Karpas-422 (cell line): ENCODE data around the gene ZNF799. TPM values are rescaled to one million over a fixed set of nuclear protein-coding genes. Genes with fewer than 3 reads are reported as not detected.

Experiments
- DNase-seq: peaks from one replicate; pipeline ENCODE4 v3.0.0-alpha.2; 2015
- H2AFZ ChIP-seq: fragments of 200-600 bp; sonication (generic); 2 replicates; pipeline ENCODE4 v1.6.1; 2014; ENCODE audit warnings: antibody characterized with exemption, low read length, mixed read lengths
- H3K27ac ChIP-seq: fragments of 200-600 bp; sonication (generic); 2 replicates; pipeline ENCODE4 v1.5.1; 2014; ENCODE audit warnings: mild to moderate bottlenecking, low read length, moderate library complexity
- H3K27me3 ChIP-seq: fragments of 200-600 bp; sonication (generic); 2 replicates; pipeline ENCODE4 v1.6.1; 2014; ENCODE audit warnings: low read length, mixed read lengths
- H3K36me3 ChIP-seq: fragments of 200-600 bp; sonication (generic); 2 replicates; pipeline ENCODE4 v1.6.1; 2014; ENCODE audit warnings: low read length, mixed read lengths; ENCODE audit not compliant: insufficient read depth
- H3K4me1 ChIP-seq: fragments of 200-600 bp; sonication (generic); 2 replicates; pipeline ENCODE4 v1.6.1; 2014; ENCODE audit warnings: mild to moderate bottlenecking, low read length, mixed read lengths
- H3K4me2 ChIP-seq: fragments of 200-600 bp; sonication (generic); 2 replicates; pipeline ENCODE4 v1.6.1; 2014; ENCODE audit warnings: low read length, low read depth, mild to moderate bottlenecking; ENCODE audit not compliant: poor library complexity, severe bottlenecking
- H3K4me3 ChIP-seq: fragments of 200-600 bp; sonication (generic); 2 replicates; pipeline ENCODE4 v1.5.1; 2014; ENCODE audit warnings: mild to moderate bottlenecking, antibody characterized with exemption, low read length, mixed read lengths
- H3K79me2 ChIP-seq: fragments of 200-600 bp; sonication (generic); 2 replicates; pipeline ENCODE4 v1.6.1; 2014; ENCODE audit warnings: mild to moderate bottlenecking, low read length, mixed read lengths
- H3K9ac ChIP-seq: fragments of 200-600 bp; sonication (generic); 2 replicates; pipeline ENCODE4 v1.6.0; 2014; ENCODE audit warnings: low read length
- H3K9me2 ChIP-seq: fragments of 200-600 bp; sonication (generic), shearing (Covaris generic); replicated peaks from 2 replicates; pipeline ENCODE4 v1.6.0; 2014; ENCODE audit warnings: mild to moderate bottlenecking, low read length, moderate library complexity; ENCODE audit not compliant: insufficient read depth
- H3K9me3 ChIP-seq: fragments of 300-700, 200-600 bp; sonication (generic); 2 replicates; pipeline ENCODE4 v1.6.1; 2014; ENCODE audit warnings: low read length, mixed read lengths
- H4K20me1 ChIP-seq: fragments of 200-600 bp; sonication (generic); 2 replicates; pipeline ENCODE4 v1.6.1; 2014; ENCODE audit warnings: mild to moderate bottlenecking, antibody characterized with exemption, low read length, low read depth; ENCODE audit not compliant: insufficient read depth
- small RNA-seq: library from RNA; depleted of rRNA; stranded (forward); fragments of <200 nt; gene quantifications from one replicate; pipeline ENCODE3, GENCODE V24; 2014
- total RNA-seq: library from RNA; depleted of rRNA; stranded (reverse); fragments of >200 nt; shearing (Covaris generic); gene quantifications from 2 replicates; pipeline ENCODE4 v1.2.3, GENCODE V29; 2014; ENCODE audit warnings: low replicate concordance; rRNA removed

ZNF799 gene
- total RNA-seq, 1 experiment from 2014 or later = 5.1 TPM

- DNase-seq = peak; percentile 74
- Histone ChIP-seq H3K4me1 (no peaks in the 10 kb centered on the region), H3K27me3 (no peaks in the 10 kb centered on the region), H4K20me1 (no peaks in the 10 kb centered on the region), H3K36me3 (peaks cover 17% of the 10 kb centered on the region), H3K9ac (no peak overlapping the region), H3K9me2 (no peaks in the 10 kb centered on the region), H3K79me2 (no peaks in the 10 kb centered on the region), H3K27ac (no peak overlapping the region), H2AFZ (no peak overlapping the region), H3K4me3 (no peak overlapping the region), H3K9me3 (peaks cover 33% of the 10 kb centered on the region), H3K4me2 (no peak overlapping the region)
Observed at GRCh38 chr19:12346896-12347295, 54.2 kb downstream of the ZNF799 start.

- no peak overlapping the region for H3K4me2 ChIP-seq
- H4K20me1 ChIP-seq = no peaks in the 10 kb centered on the region
- no peak overlapping the region for H3K4me3 ChIP-seq
- no peaks in the 10 kb centered on the region for H3K27me3 ChIP-seq
- no peak overlapping the region for H3K27ac ChIP-seq
- H3K79me2 ChIP-seq = no peaks in the 10 kb centered on the region
- no peaks in the 10 kb centered on the region for H3K9me2 ChIP-seq
- no peak overlapping the region for H3K9ac ChIP-seq
- H3K4me1 ChIP-seq = no peaks in the 10 kb centered on the region
- H3K9me3 ChIP-seq = peaks cover 23% of the 10 kb centered on the region
- H2AFZ ChIP-seq = no peak overlapping the region
- DNase-seq = no peak
- peaks cover 5% of the 10 kb centered on the region; the same call in 1 of the 2 replicates for H3K36me3 ChIP-seq
Observed at GRCh38 chr19:12345197-12345596, 55.9 kb downstream of the ZNF799 start.

Small RNA genes lying within 50 kb of the gene (small RNA-seq; reads per million reads assigned to genes)
- not detected for gene RPS29P23

Other genes with a start within 250 kb of the ZNF799 start
- 3.9 and 9.7 TPM in 2 replicates for gene ZNF625, start 244.5 kb downstream of the ZNF799 start, total RNA-seq
- gene ZNF136, start 238.2 kb downstream of the ZNF799 start, total RNA-seq = 10.1 and 11.1 TPM in 2 replicates
- gene ZNF44, start 106.4 kb downstream of the ZNF799 start, total RNA-seq = 12.6 and 14.1 TPM in 2 replicates
- 4.7 and 6.2 TPM in 2 replicates for gene ZNF563, start 67.6 kb downstream of the ZNF799 start, total RNA-seq
- gene ZNF442, start 35.6 kb downstream of the ZNF799 start, total RNA-seq = 2.1 and 6.3 TPM in 2 replicates
- 2.3 and 4.0 TPM in 2 replicates for gene ZNF443, start 39.8 kb upstream of the ZNF799 start, total RNA-seq
- 5.7 and 10.1 TPM in 2 replicates for gene ZNF709, start 83.5 kb upstream of the ZNF799 start, total RNA-seq
- 7.3 and 9.4 TPM in 2 replicates for gene ZNF564, start 150.2 kb upstream of the ZNF799 start, total RNA-seq
- 13.2 and 14.2 TPM in 2 replicates for gene ZNF490, start 209.5 kb upstream of the ZNF799 start, total RNA-seq
- 14.4 and 21.4 TPM in 2 replicates for gene ZNF791, start 209.6 kb upstream of the ZNF799 start, total RNA-seq